IPS-18c (cell line): Measurements from ENCODE around the gene TTLL5.
"Not testable (repeated sequence)": the region's sequence is repeated elsewhere in the genome, so short reads cannot be mapped to it uniquely, and the experiment has no call there.

Experiments
- H3K4me3 ChIP-seq: 2 replicates; pipeline ENCODE4 v1.7.0; 2013; ENCODE audit warnings: low read depth, mild to moderate bottlenecking, low read length, moderate library complexity; ENCODE audit not compliant: insufficient read depth
- H3K9me3 ChIP-seq: one replicate; pipeline ENCODE4 v1.6.1; 2013; ENCODE audit warnings: mild to moderate bottlenecking, low read length, moderate library complexity; ENCODE audit not compliant: control insufficient read depth, insufficient read depth

TTLL5 gene

DNA sequence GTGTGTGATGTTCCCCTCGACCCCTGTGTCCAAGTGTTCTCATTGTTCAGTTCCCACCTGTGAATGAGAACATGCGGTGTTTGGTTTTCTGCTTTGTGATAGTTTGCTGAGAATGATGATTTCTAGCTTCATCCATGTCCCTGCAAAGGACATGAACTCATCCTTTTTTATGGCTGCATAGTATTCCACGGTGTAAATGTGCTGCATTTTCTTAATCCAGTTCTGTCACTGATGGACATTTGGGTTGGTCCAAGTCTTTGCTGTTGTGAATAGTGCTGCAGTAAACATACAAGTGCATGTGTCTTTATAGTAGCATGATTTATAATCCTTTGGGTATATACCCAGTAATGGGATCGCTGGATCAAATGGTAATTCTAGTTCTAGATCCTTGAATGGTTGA lies 259.4 kb downstream of the TTLL5 start:
- not testable (repeated sequence) for H3K9me3 ChIP-seq, H3K4me3 ChIP-seq

DNA sequence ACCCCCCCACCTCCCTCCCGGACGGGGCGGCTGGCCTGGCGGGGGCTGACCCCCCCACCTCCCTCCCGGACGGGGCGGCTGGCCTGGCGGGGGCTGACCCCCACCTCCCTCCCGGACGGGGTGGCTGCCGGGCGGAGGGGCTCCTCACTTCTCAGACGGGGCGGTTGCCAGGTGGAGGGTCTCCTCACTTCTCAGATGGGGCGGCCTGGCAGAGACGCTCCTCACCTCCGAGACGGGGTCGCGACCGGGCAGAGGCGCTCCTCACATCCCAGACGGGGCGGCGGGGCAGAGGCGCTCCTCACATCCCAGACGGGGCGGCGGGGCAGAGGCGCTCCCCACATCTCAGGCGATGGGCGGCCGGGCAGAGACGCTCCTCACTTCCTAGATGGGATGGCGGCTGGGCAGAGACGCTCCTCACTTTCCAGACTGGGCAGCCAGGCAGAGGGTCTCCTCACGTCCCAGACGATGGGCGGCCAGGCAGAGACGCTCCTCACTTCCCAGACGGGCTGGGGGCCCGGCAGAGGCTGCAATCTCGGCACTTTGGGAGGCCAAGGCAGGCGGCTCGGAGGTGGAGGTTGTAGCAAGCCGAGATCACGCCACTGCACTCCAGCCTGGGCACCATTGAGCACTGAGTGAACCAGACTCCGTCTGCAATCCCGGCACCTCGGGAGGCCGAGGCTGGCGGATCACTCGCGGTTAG lies 264.2 kb downstream of the TTLL5 start:
- H3K4me3 ChIP-seq, H3K9me3 ChIP-seq: not testable (repeated sequence)

DNA sequence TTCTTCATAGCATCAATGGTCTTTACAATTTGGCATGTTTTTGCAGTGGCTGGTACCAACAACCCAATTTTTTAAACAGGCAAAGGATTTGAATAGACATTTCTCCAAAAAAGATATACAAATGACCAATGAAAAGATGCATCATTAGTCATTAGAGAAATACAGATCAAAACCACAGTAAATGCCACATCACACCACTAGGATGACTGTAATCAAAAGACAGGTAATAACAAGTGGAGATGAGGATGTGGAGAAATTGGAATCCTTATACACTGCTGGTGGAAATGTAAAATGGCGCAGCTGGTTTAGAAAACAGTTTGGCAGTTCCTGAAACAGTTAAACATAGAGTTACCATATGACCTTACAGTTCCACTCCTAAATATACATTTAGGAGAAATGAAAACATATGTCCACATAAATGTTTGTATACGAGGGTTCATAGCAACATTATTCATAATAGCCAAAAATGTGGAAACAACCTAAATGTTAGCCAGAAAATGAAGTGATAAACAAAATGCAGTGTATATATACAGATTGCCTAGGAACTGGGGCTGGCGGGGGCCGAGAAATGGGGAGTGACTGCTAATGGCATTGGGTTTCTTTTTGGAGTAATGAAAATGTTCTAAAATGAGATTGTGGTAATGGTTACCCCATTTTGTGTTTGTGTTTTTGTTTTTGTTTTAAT lies 265.5 kb downstream of the TTLL5 start:
- no peak overlapping the region for H3K4me3 ChIP-seq
- H3K9me3 ChIP-seq = no peaks in the 10 kb centered on the region

DNA sequence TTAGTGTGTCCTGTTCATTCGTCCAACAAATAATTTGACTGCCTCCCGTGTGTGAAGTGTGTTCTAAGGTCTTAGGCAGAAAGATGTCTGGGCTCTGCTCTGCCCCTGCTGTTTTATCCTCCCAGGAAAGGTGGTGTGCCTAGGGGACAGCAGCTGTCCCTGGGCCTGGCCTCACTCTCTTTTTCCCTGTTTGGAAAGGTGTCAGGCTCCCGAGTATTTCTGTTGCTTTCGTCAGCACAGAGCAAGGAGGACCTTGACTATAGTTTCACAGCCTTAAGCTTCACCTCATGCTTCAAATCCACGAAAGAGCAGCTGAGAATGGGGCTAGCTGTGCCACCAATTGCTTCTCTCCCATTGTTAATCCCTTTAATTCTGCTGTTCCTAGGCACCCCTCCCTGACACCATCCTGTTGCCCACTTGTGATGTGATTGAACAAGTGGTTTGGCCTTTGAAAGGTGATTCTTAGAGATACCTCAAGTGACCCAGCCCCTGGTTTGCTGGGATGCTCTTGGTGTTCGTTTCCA lies 266.6 kb downstream of the TTLL5 start:
- no peaks in the 10 kb centered on the region for H3K9me3 ChIP-seq

DNA sequence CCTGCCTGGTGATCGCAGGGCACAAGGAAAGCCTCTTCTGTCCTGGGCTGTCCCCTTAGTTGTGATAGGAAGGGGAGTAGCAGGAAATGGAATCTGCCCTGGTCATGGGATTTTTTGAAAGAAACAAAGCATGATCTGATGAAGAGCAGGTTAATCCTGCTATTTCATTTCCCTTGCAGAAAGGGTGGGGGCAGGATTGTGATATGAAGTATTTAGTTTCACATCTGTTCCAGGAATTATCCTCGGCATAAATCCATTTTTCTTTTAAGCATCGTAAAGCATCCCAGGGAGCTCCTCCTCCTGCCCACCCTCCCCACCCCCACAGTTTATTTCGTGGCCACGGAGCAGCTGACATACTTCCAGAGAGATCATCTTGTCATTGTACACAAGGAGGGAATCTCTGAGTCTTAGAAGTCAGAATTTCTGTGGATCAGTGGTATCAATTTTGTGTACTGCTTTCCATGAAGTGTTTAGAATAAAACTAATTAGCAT lies 267.7 kb downstream of the TTLL5 start:
- Histone ChIP-seq H3K9me3 (no peaks in the 10 kb centered on the region), H3K4me3 (no peak overlapping the region)

More for the DNA sequence above, 266.6 kb downstream of the TTLL5 start:
- H3K4me3 ChIP-seq = no peak overlapping the region

DNA sequence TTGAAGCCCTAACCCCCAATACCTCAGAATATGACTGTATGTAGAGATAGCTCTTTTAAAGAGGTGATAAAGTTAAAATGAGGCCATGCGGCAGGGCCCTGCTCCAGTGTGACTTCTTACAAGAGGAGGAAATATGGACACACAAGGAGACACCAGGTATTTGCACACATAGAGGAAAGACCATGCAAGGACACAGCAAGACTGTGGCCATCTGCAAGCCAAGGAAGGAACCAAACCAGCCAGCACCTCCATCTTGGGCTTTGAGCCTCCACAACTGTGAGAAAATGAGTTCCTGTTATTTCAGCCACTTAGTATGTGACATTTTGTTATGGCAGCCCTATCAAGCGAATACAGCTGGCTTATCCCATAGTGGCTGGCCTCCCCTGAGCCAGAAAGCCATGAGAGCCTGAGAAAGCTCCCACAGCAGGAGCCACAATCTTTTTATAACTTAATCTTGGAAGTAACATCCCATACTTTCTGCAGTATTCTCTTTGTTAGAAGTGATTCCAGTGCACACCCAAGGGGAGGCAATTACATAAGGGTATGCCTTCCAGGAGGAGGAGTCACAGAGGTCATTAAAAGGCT lies 272.8 kb downstream of the TTLL5 start:
- Histone ChIP-seq H3K4me3 (no peak overlapping the region), H3K9me3 (no peaks in the 10 kb centered on the region)

DNA sequence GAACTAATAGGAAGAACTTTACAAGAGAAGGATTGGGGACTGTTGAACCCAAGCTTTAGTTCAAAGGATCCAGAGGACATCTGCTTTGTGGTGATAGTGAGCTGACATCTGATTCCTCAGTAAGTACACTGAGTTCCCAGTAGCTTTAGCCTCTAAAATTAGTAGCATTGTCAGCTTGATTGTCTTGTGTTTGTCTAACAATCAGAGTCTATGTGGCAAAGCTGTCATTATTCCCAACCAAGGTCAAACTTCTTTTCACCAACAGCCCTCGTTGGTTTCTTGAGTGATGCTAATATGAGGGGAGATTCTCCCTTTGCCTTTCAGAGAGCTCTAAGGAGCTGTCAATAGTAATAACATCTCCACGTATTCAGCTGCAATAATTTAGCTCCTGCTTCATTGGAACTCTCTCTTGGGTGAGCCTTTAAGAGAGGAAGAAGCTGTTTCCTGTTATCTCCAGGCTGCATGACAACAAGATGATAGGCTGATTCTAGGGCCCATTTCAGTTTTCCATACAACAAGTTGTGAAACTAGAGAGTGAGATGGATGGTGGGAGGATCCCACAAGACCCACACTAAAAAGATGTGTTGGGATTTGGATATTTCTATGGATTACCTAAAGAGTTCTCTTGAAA lies 274.1 kb downstream of the TTLL5 start:
- Histone ChIP-seq H3K4me3 (no peak overlapping the region), H3K9me3 (no peaks in the 10 kb centered on the region)

DNA sequence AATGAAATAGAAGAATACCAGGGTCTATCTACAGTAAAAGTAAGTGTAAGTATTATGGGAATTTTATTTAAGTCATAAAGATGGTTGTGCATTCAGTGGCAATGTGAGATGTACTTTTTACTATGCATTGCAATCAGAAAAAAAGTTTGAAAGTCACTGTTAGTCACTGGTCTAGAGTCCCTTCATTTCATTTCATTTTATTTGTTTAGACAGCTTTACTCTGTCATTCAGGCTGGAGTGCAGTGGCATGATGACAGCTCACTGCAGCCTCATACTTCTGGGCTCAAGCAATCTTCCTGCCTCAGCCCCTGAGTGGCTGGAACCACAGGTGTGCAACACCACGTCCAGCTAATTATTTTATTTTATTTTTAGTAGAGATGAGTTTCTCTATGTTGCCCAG lies 278.2 kb downstream of the TTLL5 start:
- Histone ChIP-seq H3K4me3 (no peak overlapping the region), H3K9me3 (no peaks in the 10 kb centered on the region)

DNA sequence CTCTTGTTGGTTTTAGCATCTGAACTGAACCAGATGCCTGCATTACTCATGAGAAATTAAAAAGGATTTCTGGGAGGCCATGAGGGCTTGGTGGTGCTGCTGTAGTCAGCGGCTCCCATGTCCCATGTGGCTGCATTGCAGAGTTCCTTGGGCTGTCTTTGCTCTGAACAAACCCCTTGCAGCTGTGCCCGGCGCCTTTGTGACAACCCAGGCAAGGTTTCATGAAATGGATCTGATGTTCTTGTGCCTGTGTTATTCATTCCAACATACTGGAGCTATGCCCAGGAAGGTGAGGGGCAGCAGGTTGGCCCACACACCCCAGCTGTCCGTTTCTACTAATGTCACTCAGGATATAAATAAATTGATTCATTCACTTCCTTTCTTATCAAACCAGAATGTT lies 280.0 kb downstream of the TTLL5 start:
- H3K9me3 ChIP-seq = no peaks in the 10 kb centered on the region
- H3K4me3 ChIP-seq = no peak overlapping the region

DNA sequence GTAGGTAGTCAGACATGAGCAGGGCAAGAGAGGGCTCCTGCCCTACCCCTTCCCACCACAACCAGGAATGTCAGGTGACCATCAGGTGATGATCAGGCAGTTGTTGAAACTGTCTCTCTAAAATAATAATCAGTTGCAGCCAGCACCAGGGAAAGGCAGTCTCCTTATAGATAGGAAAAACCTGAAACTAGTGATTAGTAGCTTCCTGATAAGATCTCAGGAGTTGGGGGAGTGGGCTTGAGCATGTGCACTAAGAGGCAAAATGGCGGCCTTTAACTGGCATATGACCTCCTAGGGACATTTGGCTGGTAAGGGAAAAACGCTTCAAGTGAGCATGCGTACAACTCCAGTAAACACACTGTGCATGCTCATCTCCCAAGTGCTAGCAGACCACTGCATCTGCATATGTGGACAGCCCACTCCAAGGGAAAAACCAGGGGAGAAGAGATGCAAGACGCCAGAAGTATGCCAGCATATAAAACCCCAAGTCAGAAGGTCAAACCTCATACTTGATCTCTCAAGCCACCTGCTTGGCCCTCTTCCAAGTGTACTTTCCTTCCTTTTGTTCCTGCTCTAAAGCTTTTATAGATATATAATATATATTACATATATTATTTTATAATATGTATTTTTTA lies 283.7 kb downstream of the TTLL5 start:
- no peaks in the 10 kb centered on the region for H3K9me3 ChIP-seq

DNA sequence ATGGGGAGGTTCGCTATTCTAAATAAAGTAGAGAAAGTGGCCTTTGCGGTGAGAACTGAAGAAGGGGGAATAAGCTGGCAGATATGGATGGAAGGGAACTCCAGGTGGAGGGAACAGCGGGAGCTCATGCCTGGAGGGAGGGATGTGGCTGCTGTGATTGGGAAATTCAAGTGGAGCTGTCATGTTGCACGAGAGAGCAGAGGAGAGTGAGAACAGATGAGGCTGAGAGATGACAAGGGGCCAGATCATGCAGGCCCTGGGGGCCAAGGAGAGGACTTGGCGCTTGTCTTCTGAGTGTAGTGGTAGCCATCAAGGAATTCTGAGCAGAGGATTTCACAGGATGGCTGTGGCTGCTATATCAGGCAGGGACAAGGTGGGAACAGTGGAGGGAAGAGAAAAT lies 285.7 kb downstream of the TTLL5 start:
- Histone ChIP-seq H3K4me3 (no peak overlapping the region), H3K9me3 (no peaks in the 10 kb centered on the region)

More for the DNA sequence above, 283.7 kb downstream of the TTLL5 start:
- no peak overlapping the region for H3K4me3 ChIP-seq

DNA sequence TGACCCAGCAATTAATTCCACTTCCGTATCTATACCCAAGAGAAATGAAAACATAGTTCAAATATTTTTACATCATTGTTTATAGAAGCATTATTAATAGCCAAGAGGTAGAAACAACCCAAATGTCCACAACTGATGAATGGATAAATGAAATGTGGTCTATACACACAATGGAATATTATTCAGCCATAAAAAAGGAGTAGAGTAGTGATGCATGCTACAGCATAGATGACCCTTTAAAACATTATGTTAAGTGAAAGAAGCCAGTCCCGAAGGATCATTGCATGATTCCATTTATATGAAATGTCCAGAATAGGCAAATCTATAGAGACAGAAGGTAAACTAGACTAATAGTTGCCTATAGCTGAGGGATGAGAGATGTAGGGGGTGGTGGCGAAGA lies 291.4 kb downstream of the TTLL5 start:
- Histone ChIP-seq H3K4me3 (no peak overlapping the region), H3K9me3 (no peaks in the 10 kb centered on the region)

DNA sequence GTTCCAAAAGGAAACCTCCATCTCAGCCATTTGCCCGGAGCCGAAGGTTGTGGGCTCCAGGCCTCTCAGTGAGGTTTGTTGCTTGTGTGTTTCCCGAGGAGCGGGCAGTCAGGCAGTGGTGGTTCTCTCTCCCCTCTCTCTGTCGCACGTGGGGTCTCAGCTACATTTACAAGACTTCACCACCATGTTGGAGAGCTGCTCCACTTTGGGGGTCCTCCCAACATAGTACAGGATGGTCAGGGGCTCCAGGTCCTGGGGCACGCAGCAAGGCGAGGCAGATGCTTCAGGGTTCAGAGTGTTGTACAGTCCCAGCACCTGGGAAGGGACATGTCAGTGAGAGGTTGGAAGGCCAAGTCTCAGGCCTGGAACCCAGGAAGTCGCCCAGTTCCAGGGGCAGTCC lies 298.0 kb downstream of the TTLL5 start:
- no peaks in the 10 kb centered on the region for H3K9me3 ChIP-seq

DNA sequence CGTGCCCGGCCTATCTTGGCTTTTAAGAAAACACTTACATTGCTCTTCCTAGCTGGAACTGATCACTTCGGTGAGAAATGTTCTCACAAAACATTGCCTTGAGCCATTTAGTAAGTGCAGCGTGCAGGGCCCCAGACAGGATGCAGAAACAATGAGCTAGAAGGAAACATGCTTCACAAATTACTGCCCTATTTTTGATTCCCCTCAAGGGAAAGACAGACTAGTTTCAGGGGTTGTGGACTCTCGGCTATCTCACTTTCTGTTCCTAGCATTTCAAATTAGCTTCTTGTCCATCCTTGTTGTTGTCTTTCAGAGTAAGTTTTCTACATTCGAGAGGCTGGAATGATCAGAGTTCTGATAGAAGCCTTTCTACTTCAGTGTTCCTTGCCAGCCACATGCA lies 299.2 kb downstream of the TTLL5 start:
- Histone ChIP-seq H3K4me3 (no peak overlapping the region), H3K9me3 (no peaks in the 10 kb centered on the region)

More for the DNA sequence above, 298.0 kb downstream of the TTLL5 start:
- no peak overlapping the region for H3K4me3 ChIP-seq

DNA sequence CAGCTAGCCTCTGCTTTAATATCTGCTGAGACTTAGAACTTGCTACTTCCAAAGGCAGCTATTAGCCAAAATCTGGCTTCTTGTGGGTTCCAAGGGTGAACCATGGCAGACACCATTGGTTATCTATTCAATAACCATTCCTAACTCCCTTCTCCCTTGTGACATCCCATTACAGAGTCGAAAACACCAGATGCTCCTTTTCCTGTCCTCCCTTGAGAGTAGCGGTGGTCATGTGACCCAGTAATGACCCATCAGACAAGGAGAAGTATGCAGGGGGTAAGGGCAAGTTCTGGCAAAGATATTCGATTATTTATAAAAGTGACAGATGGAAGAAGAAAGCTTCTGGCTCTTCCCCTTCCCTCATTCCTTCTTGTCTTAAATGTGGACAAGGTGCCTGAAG lies 300.6 kb downstream of the TTLL5 start:
- no peak overlapping the region for H3K4me3 ChIP-seq
- H3K9me3 ChIP-seq = no peaks in the 10 kb centered on the region

DNA sequence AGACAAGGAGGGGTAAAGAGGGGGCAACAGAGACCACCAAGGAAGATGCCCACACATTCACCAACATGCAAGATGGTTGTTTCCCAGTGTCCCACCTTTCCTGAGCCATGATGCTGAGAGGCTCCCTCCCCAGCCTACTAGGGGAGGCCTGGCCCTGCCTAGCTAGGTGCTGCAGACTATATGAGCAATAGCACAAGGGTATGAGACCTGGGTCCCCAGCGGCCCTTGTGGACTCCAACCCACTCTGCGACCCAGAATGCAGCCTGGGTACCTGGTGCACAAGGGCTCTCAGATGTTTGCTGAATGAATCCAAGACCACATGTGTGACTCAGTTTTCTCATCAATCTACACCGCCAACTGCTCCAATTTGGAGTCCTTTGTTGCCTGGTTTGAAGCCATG lies 306.8 kb downstream of the TTLL5 start:
- H3K9me3 ChIP-seq = no peaks in the 10 kb centered on the region

DNA sequence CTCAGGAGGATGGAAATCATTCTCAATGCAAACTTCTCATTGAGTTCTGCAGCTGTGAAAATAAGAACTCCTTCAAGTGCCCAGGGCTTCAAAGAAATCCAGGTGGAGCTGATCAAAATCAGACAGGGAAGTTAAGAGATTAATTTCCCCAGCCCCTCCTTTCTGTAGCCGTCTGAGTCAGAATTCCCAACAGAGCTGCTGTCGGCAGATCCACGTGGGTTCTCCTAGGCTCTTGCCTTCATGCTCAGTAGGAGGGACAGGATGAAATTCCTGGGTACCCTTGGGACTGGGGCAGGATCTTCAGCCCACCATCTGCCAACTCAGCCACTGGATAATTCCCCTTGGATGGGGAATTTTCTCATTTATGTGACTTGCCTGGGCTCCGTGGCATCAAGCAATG lies 307.4 kb downstream of the TTLL5 start:
- Histone ChIP-seq H3K9me3 (no peaks in the 10 kb centered on the region), H3K4me3 (no peak overlapping the region)

More for the DNA sequence above, 306.8 kb downstream of the TTLL5 start:
- no peak overlapping the region for H3K4me3 ChIP-seq
